HepG2 (cell line): ENCODE results near the gene GPN2. TPM values are rescaled to one million over a fixed set of nuclear protein-coding genes. Genes with fewer than 3 reads are reported as not detected.

Source experiments
- AKAP8 ChIP-seq: sonication (generic); formaldehyde crosslinking; IDR thresholded peaks from 2 replicates; pipeline ENCODE4 v1.5.1; 2020; ENCODE audit warnings: mild to moderate bottlenecking, missing genetic modification reagents
- CC2D1A ChIP-seq: sonication (generic); formaldehyde crosslinking; IDR thresholded peaks from 2 replicates; pipeline ENCODE4 v1.8.1; 2023; ENCODE audit warnings: mild to moderate bottlenecking, missing genetic modification reagents
- DRAP1 ChIP-seq: IDR thresholded peaks from 2 replicates; pipeline ENCODE4 v1.6.1; 2016; ENCODE audit warnings: missing genetic modification reagents, missing compliant biosample characterization
- FOXJ3 ChIP-seq: sonication (generic); formaldehyde crosslinking; IDR thresholded peaks from 2 replicates; pipeline ENCODE4 v1.4.0; 2020; ENCODE audit warnings: missing genetic modification reagents, mild to moderate bottlenecking, borderline replicate concordance
- HNRNPL ChIP-seq: fragments of 200-400 bp; formaldehyde crosslinking; IDR thresholded peaks from 2 replicates; pipeline ENCODE4 v1.6.1; 2017; ENCODE audit warnings: mild to moderate bottlenecking, low read depth, low read length
- NFKBIZ ChIP-seq: IDR thresholded peaks from 2 replicates; pipeline ENCODE4 v1.6.1; 2018; ENCODE audit warnings: missing genetic modification reagents, missing compliant biosample characterization
- NFYB ChIP-seq: sonication (generic); formaldehyde crosslinking; IDR thresholded peaks from 2 replicates; pipeline ENCODE4 v1.4.0; 2020; ENCODE audit warnings: missing genetic modification reagents
- NR3C1 ChIP-seq: sonication (generic); formaldehyde crosslinking; IDR thresholded peaks from 2 replicates; pipeline ENCODE4 v1.4.0; 2020; ENCODE audit warnings: missing genetic modification reagents
- REPIN1 ChIP-seq: sonication (generic); formaldehyde crosslinking; IDR thresholded peaks from 2 replicates; pipeline ENCODE4 v1.8.0; 2022; ENCODE audit warnings: missing genetic modification reagents, low read depth, mild to moderate bottlenecking, borderline replicate concordance
- TBX3 ChIP-seq: fragments of 450-650 bp; IDR thresholded peaks from 2 replicates; pipeline ENCODE4 v1.6.1; 2017; ENCODE audit warnings: antibody characterized with exemption, mild to moderate bottlenecking, inconsistent platforms, borderline replicate concordance
- TEF ChIP-seq: sonication (generic); formaldehyde crosslinking; IDR thresholded peaks from 2 replicates; pipeline ENCODE4 v1.5.0; 2020; ENCODE audit warnings: missing genetic modification reagents
- TOPORS ChIP-seq: sonication (generic); formaldehyde crosslinking; IDR thresholded peaks from 2 replicates; pipeline ENCODE4 v1.8.0; 2023; ENCODE audit warnings: mild to moderate bottlenecking, missing genetic modification reagents
- ZFP41 ChIP-seq: sonication (generic); formaldehyde crosslinking; IDR thresholded peaks from 2 replicates; pipeline ENCODE4 v1.4.0; 2020; ENCODE audit warnings: mild to moderate bottlenecking, missing genetic modification reagents, borderline replicate concordance
- ZNF10 ChIP-seq: sonication (generic); formaldehyde crosslinking; IDR thresholded peaks from 2 replicates; pipeline ENCODE4 v1.4.0; 2020; ENCODE audit warnings: mild to moderate bottlenecking, low read depth, missing genetic modification reagents, borderline replicate concordance
- ZNF124 ChIP-seq: sonication (generic); formaldehyde crosslinking; IDR thresholded peaks from 2 replicates; pipeline ENCODE4 v1.4.0; 2020; ENCODE audit warnings: missing genetic modification reagents
- ZNF337 ChIP-seq: sonication (generic); formaldehyde crosslinking; IDR thresholded peaks from 2 replicates; pipeline ENCODE4 v1.5.1; 2020; ENCODE audit warnings: missing genetic modification reagents, low read depth, mild to moderate bottlenecking, borderline replicate concordance
- ZNF362 ChIP-seq: sonication (generic); formaldehyde crosslinking; IDR thresholded peaks from 2 replicates; pipeline ENCODE4 v1.4.0; 2020; ENCODE audit warnings: missing genetic modification reagents, mild to moderate bottlenecking, borderline replicate concordance
- ZNF772 ChIP-seq: sonication (generic); formaldehyde crosslinking; IDR thresholded peaks from 2 replicates; pipeline ENCODE4 v1.5.0; 2020; ENCODE audit warnings: mild to moderate bottlenecking, missing genetic modification reagents
- ZNF850 ChIP-seq: sonication (generic); formaldehyde crosslinking; conservative IDR thresholded peaks from 2 replicates; pipeline ENCODE4 v1.9.0; 2021; ENCODE audit warnings: mild to moderate bottlenecking, missing genetic modification reagents
- polyA plus RNA-seq, 8 experiments: library from polyadenylated mRNA; depleted of rRNA in 3 of 8; stranded (reverse) in 7 of 8; unstranded in 1 of 8; fragments of >200 nt; fragmentation: Illumina TruSeq in 4 of 8; extraction: Trizol in 4 of 8; gene quantifications; 2 replicates each; pipeline versions ENCODE4 v1.2.1 to v1.2.3, GENCODE V29; 2011 to 2016; ENCODE audit warnings: low read depth in 4 of 8, missing spikeins in 1 of 8, mixed read lengths in 1 of 8; ENCODE audit not compliant: insufficient read depth in 1 of 8
- total RNA-seq, 5 experiments: library from RNA; depleted of rRNA; stranded (reverse); fragments of >200 nt; fragmentation: Illumina TruSeq; extraction: Trizol; gene quantifications; 2 replicates each; pipeline ENCODE4 v1.2.3, GENCODE V29; 2016; ENCODE audit warnings: low read depth in 1 of 5
- TF ChIP-seq, protein P1 (sequence below): sonication (generic); formaldehyde crosslinking; IDR thresholded peaks from 2 replicates; pipeline ENCODE4 v1.4.0; 2020; ENCODE audit warnings: missing genetic modification reagents
- TF ChIP-seq, protein P2 (sequence below): sonication (generic); formaldehyde crosslinking; IDR thresholded peaks from 2 replicates; pipeline ENCODE4 v1.9.0; 2021; ENCODE audit warnings: missing genetic modification reagents, mild to moderate bottlenecking, borderline replicate concordance
- TF ChIP-seq, protein P3 (sequence below): sonication (generic); formaldehyde crosslinking; IDR thresholded peaks from 2 replicates; pipeline ENCODE4 v1.8.1; 2023; ENCODE audit warnings: missing genetic modification reagents, mild to moderate bottlenecking, borderline replicate concordance
- TF ChIP-seq, protein P4 (sequence below): sonication (generic); formaldehyde crosslinking; IDR thresholded peaks from 2 replicates; pipeline ENCODE4 v1.5.1; 2020; ENCODE audit warnings: missing genetic modification reagents, mild to moderate bottlenecking, borderline replicate concordance

The GPN2 gene
- total and polyA plus RNA-seq, 2 of the 13 experiments (the other 11 are each of a cell fraction or from before 2014, with no cell fraction given), result 19.3 to 38.9 TPM

- TF ChIP-seq, protein P1, sequence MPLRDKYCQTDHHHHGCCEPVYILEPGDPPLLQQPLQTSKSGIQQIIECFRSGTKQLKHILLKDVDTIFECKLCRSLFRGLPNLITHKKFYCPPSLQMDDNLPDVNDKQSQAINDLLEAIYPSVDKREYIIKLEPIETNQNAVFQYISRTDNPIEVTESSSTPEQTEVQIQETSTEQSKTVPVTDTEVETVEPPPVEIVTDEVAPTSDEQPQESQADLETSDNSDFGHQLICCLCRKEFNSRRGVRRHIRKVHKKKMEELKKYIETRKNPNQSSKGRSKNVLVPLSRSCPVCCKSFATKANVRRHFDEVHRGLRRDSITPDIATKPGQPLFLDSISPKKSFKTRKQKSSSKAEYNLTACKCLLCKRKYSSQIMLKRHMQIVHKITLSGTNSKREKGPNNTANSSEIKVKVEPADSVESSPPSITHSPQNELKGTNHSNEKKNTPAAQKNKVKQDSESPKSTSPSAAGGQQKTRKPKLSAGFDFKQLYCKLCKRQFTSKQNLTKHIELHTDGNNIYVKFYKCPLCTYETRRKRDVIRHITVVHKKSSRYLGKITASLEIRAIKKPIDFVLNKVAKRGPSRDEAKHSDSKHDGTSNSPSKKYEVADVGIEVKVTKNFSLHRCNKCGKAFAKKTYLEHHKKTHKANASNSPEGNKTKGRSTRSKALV (CRISPR knock-in tag), result no peak
- TF ChIP-seq TBX3 (peak; percentile 82), NFYB (no peak), NFKBIZ (CRISPR knock-in tag) (0 out of 2 replicates have a peak, but pooled peaks have one; percentile 80), ZNF10 (no peak), DRAP1 (CRISPR knock-in tag) (peak; percentile 41; the same call in 1 of the 2 replicates), ZNF124 (CRISPR knock-in tag) (peak; percentile 65; the same call in 1 of the 2 replicates), FOXJ3 (CRISPR knock-in tag) (peak; percentile 73), ZNF772 (CRISPR knock-in tag) (no peak), ZNF362 (CRISPR knock-in tag) (no peak), NR3C1 (CRISPR knock-in tag) (no peak), ZFP41 (CRISPR knock-in tag) (no peak), AKAP8 (CRISPR knock-in tag) (no peak), CC2D1A (CRISPR knock-in tag) (no peak), TOPORS (CRISPR knock-in tag) (no peak), TEF (CRISPR knock-in tag) (no peak), REPIN1 (CRISPR knock-in tag) (no peak), ZNF850 (CRISPR knock-in tag) (no peak), ZNF337 (no peak), HNRNPL (no peak)
- TF ChIP-seq, protein P2, sequence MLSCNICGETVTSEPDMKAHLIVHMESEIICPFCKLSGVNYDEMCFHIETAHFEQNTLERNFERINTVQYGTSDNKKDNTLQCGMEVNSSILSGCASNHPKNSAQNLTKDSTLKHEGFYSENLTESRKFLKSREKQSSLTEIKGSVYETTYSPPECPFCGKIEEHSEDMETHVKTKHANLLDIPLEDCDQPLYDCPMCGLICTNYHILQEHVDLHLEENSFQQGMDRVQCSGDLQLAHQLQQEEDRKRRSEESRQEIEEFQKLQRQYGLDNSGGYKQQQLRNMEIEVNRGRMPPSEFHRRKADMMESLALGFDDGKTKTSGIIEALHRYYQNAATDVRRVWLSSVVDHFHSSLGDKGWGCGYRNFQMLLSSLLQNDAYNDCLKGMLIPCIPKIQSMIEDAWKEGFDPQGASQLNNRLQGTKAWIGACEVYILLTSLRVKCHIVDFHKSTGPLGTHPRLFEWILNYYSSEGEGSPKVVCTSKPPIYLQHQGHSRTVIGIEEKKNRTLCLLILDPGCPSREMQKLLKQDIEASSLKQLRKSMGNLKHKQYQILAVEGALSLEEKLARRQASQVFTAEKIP (CRISPR knock-in tag), result no peak
- TF ChIP-seq, protein P3, sequence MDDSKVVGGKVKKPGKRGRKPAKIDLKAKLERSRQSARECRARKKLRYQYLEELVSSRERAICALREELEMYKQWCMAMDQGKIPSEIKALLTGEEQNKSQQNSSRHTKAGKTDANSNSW (CRISPR knock-in tag), result no peak
- TF ChIP-seq, protein P4, sequence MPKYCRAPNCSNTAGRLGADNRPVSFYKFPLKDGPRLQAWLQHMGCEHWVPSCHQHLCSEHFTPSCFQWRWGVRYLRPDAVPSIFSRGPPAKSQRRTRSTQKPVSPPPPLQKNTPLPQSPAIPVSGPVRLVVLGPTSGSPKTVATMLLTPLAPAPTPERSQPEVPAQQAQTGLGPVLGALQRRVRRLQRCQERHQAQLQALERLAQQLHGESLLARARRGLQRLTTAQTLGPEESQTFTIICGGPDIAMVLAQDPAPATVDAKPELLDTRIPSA (CRISPR knock-in tag), result no peak
These were observed 58.4 kb downstream of the GPN2 start (continued) for GRCh38 chr1:26831546-26832248.
